CD4-positive, alpha-beta memory T cell (primary cell): Measurements from ENCODE around the gene ZNF215. TPM values are rescaled to one million over a fixed set of nuclear protein-coding genes. Genes with fewer than 3 reads are reported as not detected.
"Not testable (repeated sequence)": the region's sequence is repeated elsewhere in the genome, so short reads cannot be mapped to it uniquely, and the experiment has no call there.

Source experiments
- CTCF ChIA-PET: fragments of 350-600 bp; sonication (Branson Sonifier 250); formaldehyde crosslinking; loops from one replicate; lab custom pipeline; 2021; ENCODE audit warnings: inconsistent platforms; ENCODE audit not compliant: partially characterized antibody; lab: Charles Lee
- POLR2A ChIA-PET: fragments of 350-600 bp; sonication (Branson Sonifier 250); formaldehyde crosslinking; loops from one replicate; lab custom pipeline; 2021; ENCODE audit not compliant: partially characterized antibody; lab: Charles Lee
- DNase-seq, 5 donors: peaks; one replicate each; pipeline versions ENCODE4 v3.0.0 to v3.0.0-alpha.2; 2020 to 2022; ENCODE audit warnings: mixed read lengths in 1 of 5
- H3K27ac ChIP-seq: one replicate; pipeline ENCODE4 v1.7.0; 2013; ENCODE audit warnings: low read depth, low read length
- H3K27me3 ChIP-seq: 2 replicates; pipeline ENCODE4 v1.7.0; 2013; ENCODE audit warnings: mild to moderate bottlenecking, low read length, moderate library complexity; ENCODE audit not compliant: insufficient read depth
- H3K36me3 ChIP-seq: 2 replicates; pipeline ENCODE4 v1.7.0; 2013; ENCODE audit warnings: mild to moderate bottlenecking, low read length, moderate library complexity; ENCODE audit not compliant: insufficient read depth
- H3K4me1 ChIP-seq: 2 replicates; pipeline ENCODE4 v1.7.0; 2013; ENCODE audit warnings: mild to moderate bottlenecking, low read length, moderate library complexity; ENCODE audit not compliant: insufficient read depth
- H3K4me3 ChIP-seq, 2 donors: one replicate each; pipeline ENCODE4 v1.7.0; 2013; ENCODE audit warnings: low read length in 2 of 2, mild to moderate bottlenecking in 1 of 2
- H3K9me3 ChIP-seq, 2 donors: one replicate each; pipeline ENCODE4 v1.7.0; 2013; ENCODE audit warnings: low read length in 2 of 2, control low read depth in 1 of 2; ENCODE audit not compliant: control insufficient read depth in 1 of 2
- H3K27ac Mint-ChIP-seq, 7 donors: one replicate each; pipeline ENCODE4 v1.8.0; 2020 to 2021; ENCODE audit warnings: mixed read lengths in 7 of 7, mild to moderate bottlenecking in 6 of 7, inconsistent platforms in 3 of 7, moderate library complexity in 3 of 7
- H3K27me3 Mint-ChIP-seq, 2 donors: one replicate each; pipeline ENCODE4 v1.8.0; 2020 to 2021; ENCODE audit warnings: mixed read lengths in 2 of 2
- H3K36me3 Mint-ChIP-seq, 2 donors: one replicate each; pipeline ENCODE4 v1.8.0; 2020 to 2021; ENCODE audit warnings: mixed read lengths in 2 of 2, inconsistent platforms in 1 of 2, mild to moderate bottlenecking in 1 of 2
- H3K4me1 Mint-ChIP-seq, 4 donors: one replicate each; pipeline ENCODE4 v1.8.0; 2020 to 2021; ENCODE audit warnings: mixed read lengths in 4 of 4, mild to moderate bottlenecking in 1 of 4
- H3K4me3 Mint-ChIP-seq, 8 donors: one replicate each; pipeline ENCODE4 v1.8.0; 2020 to 2021; ENCODE audit warnings: mixed read lengths in 8 of 8, mild to moderate bottlenecking in 7 of 8, moderate library complexity in 6 of 8, inconsistent platforms in 3 of 8
- H3K9me3 Mint-ChIP-seq, 8 donors: one replicate each; pipeline ENCODE4 v1.8.0; 2020 to 2021; ENCODE audit warnings: mixed read lengths in 8 of 8, mild to moderate bottlenecking in 5 of 8, inconsistent platforms in 3 of 8, moderate library complexity in 1 of 8
- intact Hi-C: fragments of 100-400 bp; cut with micrococcal nuclease; formaldehyde crosslinking; loops from one replicate; pipeline ENCODE4 v1.15.1; 2023
- polyA plus RNA-seq, 2 donors: library from polyadenylated mRNA; unstranded; fragments of 300-500 nt; fragmentation: Illumina TruSeq; gene quantifications; one replicate each; pipeline ENCODE4 v1.2.3, GENCODE V29; 2021
- total RNA-seq, 2 experiments: library from RNA; stranded (reverse); gene quantifications; one replicate each; pipeline ENCODE4 v1.2.3, GENCODE V29; 2021

Gene ZNF215
- total and polyA plus RNA-seq, 4 experiments from 2014 or later: not detected

GRCh38 chr11:6894097-6894496 lies 32.1 kb upstream of the ZNF215 start:
- H3K27ac Mint-ChIP-seq: no peak overlapping the region
- intact Hi-C loops: no loop called here
- H3K4me1 ChIP-seq: no peaks in the 10 kb centered on the region
- peaks cover 13 to 14% of the 10 kb centered on the region in 2 donors for H3K27me3 Mint-ChIP-seq
- H3K9me3 ChIP-seq: no peaks in the 10 kb centered on the region
- H3K27ac ChIP-seq: no peak overlapping the region
- H3K4me1 Mint-ChIP-seq: no peaks in the 10 kb centered on the region
- H3K27me3 ChIP-seq: no peaks in the 10 kb centered on the region
- no peak for DNase-seq
- no peaks in the 10 kb centered on the region for H3K36me3 Mint-ChIP-seq
- H3K4me3 ChIP-seq: no peak overlapping the region
- no peak overlapping the region for H3K4me3 Mint-ChIP-seq
- no peaks in the 10 kb centered on the region for H3K36me3 ChIP-seq
- POLR2A ChIA-PET: no interaction called here
- CTCF ChIA-PET: no interaction called here
- peaks cover 0 to 5% (median 0%) of the 10 kb centered on the region in 8 donors for H3K9me3 Mint-ChIP-seq

- H3K36me3 ChIP-seq: no peaks in the 10 kb centered on the region
- no peak overlapping the region for H3K4me3 ChIP-seq
- H3K27ac ChIP-seq: no peak overlapping the region
- DNase-seq: no peak
- Mint-ChIP-seq H3K9me3 (no peaks in the 10 kb centered on the region), H3K27ac (no peak overlapping the region), H3K36me3 (no peaks in the 10 kb centered on the region), H3K27me3 (peaks cover 10 to 16% of the 10 kb centered on the region in 2 donors), H3K4me3 (no peak overlapping the region), H3K4me1 (no peaks in the 10 kb centered on the region)
- no peaks in the 10 kb centered on the region for H3K4me1 ChIP-seq
- ChIA-PET CTCF (no interaction called here), POLR2A (no interaction called here)
- intact Hi-C loops: no loop called here
- H3K9me3 ChIP-seq: no peaks in the 10 kb centered on the region
- no peaks in the 10 kb centered on the region for H3K27me3 ChIP-seq
Observed at GRCh38 chr11:6895010-6895409, 31.2 kb upstream of the ZNF215 start.

- Histone ChIP-seq H3K4me3 (no peak overlapping the region), H3K27me3 (no peaks in the 10 kb centered on the region), H3K9me3 (no peaks in the 10 kb centered on the region), H3K36me3 (no peaks in the 10 kb centered on the region), H3K4me1 (no peaks in the 10 kb centered on the region), H3K27ac (no peak overlapping the region)
- H3K4me1 Mint-ChIP-seq: no peaks in the 10 kb centered on the region
- no peaks in the 10 kb centered on the region for H3K9me3 Mint-ChIP-seq
- no peak overlapping the region for H3K4me3 Mint-ChIP-seq
- intact Hi-C loops: no loop called here
- no peak overlapping the region for H3K27ac Mint-ChIP-seq
- H3K27me3 Mint-ChIP-seq: peaks cover 9 to 12% of the 10 kb centered on the region in 2 donors
- ChIA-PET CTCF (no interaction called here), POLR2A (no interaction called here)
- no peak for DNase-seq
- no peaks in the 10 kb centered on the region for H3K36me3 Mint-ChIP-seq
Observed at GRCh38 chr11:6898911-6899310, 27.3 kb upstream of the ZNF215 start.

- no peak overlapping the region for H3K4me3 ChIP-seq
- CTCF ChIA-PET: no interaction called here
- no peaks in the 10 kb centered on the region for H3K36me3 ChIP-seq
- no peaks in the 10 kb centered on the region for H3K9me3 ChIP-seq
- no peaks in the 10 kb centered on the region for H3K27me3 ChIP-seq
- POLR2A ChIA-PET: no interaction called here
- no peak overlapping the region for H3K4me3 Mint-ChIP-seq
- no peaks in the 10 kb centered on the region for H3K4me1 ChIP-seq
- no peaks in the 10 kb centered on the region for H3K36me3 Mint-ChIP-seq
- H3K4me1 Mint-ChIP-seq: no peaks in the 10 kb centered on the region
- H3K27ac ChIP-seq: no peak overlapping the region
- intact Hi-C loops: no loop called here
- DNase-seq: no peak
- peaks cover 0 to 3% (median 0%) of the 10 kb centered on the region in 8 donors for H3K9me3 Mint-ChIP-seq
- peaks cover 9 to 15% of the 10 kb centered on the region in 2 donors for H3K27me3 Mint-ChIP-seq
- H3K27ac Mint-ChIP-seq: no peak overlapping the region
Observed at GRCh38 chr11:6900327-6900999, 25.8 kb upstream of the ZNF215 start.

- DNase-seq, POLR2A ChIA-PET, H3K4me3 Mint-ChIP-seq, H3K9me3 ChIP-seq, intact Hi-C loops, H3K27me3 Mint-ChIP-seq, H3K27ac Mint-ChIP-seq, H3K27me3 ChIP-seq, H3K27ac ChIP-seq, H3K4me3 ChIP-seq, H3K9me3 Mint-ChIP-seq, H3K36me3 Mint-ChIP-seq, H3K4me1 Mint-ChIP-seq, H3K4me1 ChIP-seq, CTCF ChIA-PET, H3K36me3 ChIP-seq: not testable (repeated sequence)
Observed at GRCh38 chr11:6904804-6905203, 21.4 kb upstream of the ZNF215 start.

- no peak overlapping the region for H3K27ac Mint-ChIP-seq
- intact Hi-C loops: no loop called here
- Histone ChIP-seq H3K27ac (no peak overlapping the region), H3K4me1 (no peaks in the 10 kb centered on the region), H3K4me3 (no peak overlapping the region), H3K36me3 (no peaks in the 10 kb centered on the region), H3K27me3 (no peaks in the 10 kb centered on the region), H3K9me3 (no peaks in the 10 kb centered on the region)
- no peak overlapping the region for H3K4me3 Mint-ChIP-seq
- DNase-seq: no peak
- H3K9me3 Mint-ChIP-seq: no peaks in the 10 kb centered on the region
- no peaks in the 10 kb centered on the region for H3K36me3 Mint-ChIP-seq
- CTCF ChIA-PET: no interaction called here
- no peaks in the 10 kb centered on the region for H3K27me3 Mint-ChIP-seq
- H3K4me1 Mint-ChIP-seq: peaks cover 0 to 3% (median 0%) of the 10 kb centered on the region in 4 donors
- POLR2A ChIA-PET: no interaction called here
Observed at GRCh38 chr11:6911378-6911777, 14.8 kb upstream of the ZNF215 start.

- H3K9me3 ChIP-seq: no peaks in the 10 kb centered on the region
- Mint-ChIP-seq H3K9me3 (no peaks in the 10 kb centered on the region), H3K27me3 (no peaks in the 10 kb centered on the region), H3K4me3 (no peak overlapping the region), H3K27ac (no peak overlapping the region), H3K4me1 (peaks cover 0 to 3% (median 0%) of the 10 kb centered on the region in 4 donors), H3K36me3 (no peaks in the 10 kb centered on the region)
- intact Hi-C loops: no loop called here
- DNase-seq: no peak
- POLR2A ChIA-PET: no interaction called here
- CTCF ChIA-PET: no interaction called here
- no peaks in the 10 kb centered on the region for H3K4me1 ChIP-seq
- H3K27ac ChIP-seq: no peak overlapping the region
- no peaks in the 10 kb centered on the region for H3K36me3 ChIP-seq
- H3K4me3 ChIP-seq: no peak overlapping the region
- no peaks in the 10 kb centered on the region for H3K27me3 ChIP-seq
Observed at GRCh38 chr11:6911948-6912347, 14.3 kb upstream of the ZNF215 start.
